Measurements from ENCODE around the gene SIK2. TPM values are rescaled to one million over a fixed set of nuclear protein-coding genes. Genes with fewer than 3 reads are reported as not detected.

The SIK2 gene
- total RNA-seq, 2 experiments from 2014 or later, result 8.9 to 10.2 TPM

- H3K27ac Mint-ChIP-seq, result no peak overlapping the region
- DNase-seq (no peak), ATAC-seq (no peak)
- ChIA-PET CTCF (no interaction called here), POLR2A (interaction anchor here (0.5 kb wide), 1 partner anchor 218 kb away, joined by 3 read pairs; no protein-coding TSS in a partner anchor)
- no peak overlapping the region for H3K4me3 Mint-ChIP-seq
- peaks cover 23% of the 10 kb centered on the region for H3K36me3 Mint-ChIP-seq (ENCODE audit: low read depth)
- H3K27me3 Mint-ChIP-seq (ENCODE audit: low read depth), result no peaks in the 10 kb centered on the region
- no peaks in the 10 kb centered on the region for H3K4me1 Mint-ChIP-seq (ENCODE audit: low read depth)
- H3K9me3 Mint-ChIP-seq (ENCODE audit: insufficient read depth), result no peaks in the 10 kb centered on the region
Measured at GRCh38 chr11:111736621-111737443, 134.6 kb downstream of the SIK2 start.

- H3K9me3 Mint-ChIP-seq (ENCODE audit: insufficient read depth), result no peaks in the 10 kb centered on the region
- DNase-seq (no peak), ATAC-seq (no peak)
- no peak overlapping the region for H3K27ac Mint-ChIP-seq
- no peaks in the 10 kb centered on the region for H3K27me3 Mint-ChIP-seq (ENCODE audit: low read depth)
- POLR2A ChIA-PET, result interaction anchor here (0.5 to 0.9 kb wide), 2 partner anchors 10 to 219 kb away, joined by 3 read pairs; no protein-coding TSS in a partner anchor
- CTCF ChIA-PET, result interaction anchor here (1.3 kb wide), 1 partner anchor 133 kb away, joined by 4 read pairs; no protein-coding TSS in a partner anchor
- H3K4me1 Mint-ChIP-seq (ENCODE audit: low read depth), result no peaks in the 10 kb centered on the region
- H3K4me3 Mint-ChIP-seq, result no peak overlapping the region
- peaks cover 29% of the 10 kb centered on the region for H3K36me3 Mint-ChIP-seq (ENCODE audit: low read depth)
Measured at GRCh38 chr11:111737444-111738210, 135.4 kb downstream of the SIK2 start.

GRCh38 chr11:111739299-111739698 is 137.1 kb downstream of the SIK2 start:
- DNase-seq, result no peak
- H3K9me3 Mint-ChIP-seq (ENCODE audit: insufficient read depth), result no peaks in the 10 kb centered on the region
- no peak overlapping the region for H3K4me3 Mint-ChIP-seq
- H3K27ac Mint-ChIP-seq, result no peak overlapping the region
- POLR2A ChIA-PET, result no interaction called here
- CTCF ChIA-PET, result no interaction called here
- H3K27me3 Mint-ChIP-seq (ENCODE audit: low read depth), result no peaks in the 10 kb centered on the region
- peaks cover 41% of the 10 kb centered on the region for H3K36me3 Mint-ChIP-seq (ENCODE audit: low read depth)
- no peaks in the 10 kb centered on the region for H3K4me1 Mint-ChIP-seq (ENCODE audit: low read depth)
- ATAC-seq, result no peak

GRCh38 chr11:111741751-111742150 is 139.5 kb downstream of the SIK2 start:
- H3K27ac Mint-ChIP-seq, result no peak overlapping the region
- DNase-seq (no peak), ATAC-seq (no peak)
- no peak overlapping the region for H3K4me3 Mint-ChIP-seq
- H3K27me3 Mint-ChIP-seq (ENCODE audit: low read depth), result no peaks in the 10 kb centered on the region
- H3K4me1 Mint-ChIP-seq (ENCODE audit: low read depth), result no peaks in the 10 kb centered on the region
- POLR2A ChIA-PET, result no interaction called here
- no peaks in the 10 kb centered on the region for H3K9me3 Mint-ChIP-seq (ENCODE audit: insufficient read depth)
- peaks cover 59% of the 10 kb centered on the region for H3K36me3 Mint-ChIP-seq (ENCODE audit: low read depth)
- CTCF ChIA-PET, result interaction anchor here (1.5 to 1.9 kb wide), 2 partner anchors 23 to 100 kb away, joined by 4 read pairs; partner anchors contain the start of gene PPP2R1B

GRCh38 chr11:111743700-111744099 is 141.5 kb downstream of the SIK2 start:
- no peaks in the 10 kb centered on the region for H3K27me3 Mint-ChIP-seq (ENCODE audit: low read depth)
- peaks cover 69% of the 10 kb centered on the region for H3K36me3 Mint-ChIP-seq (ENCODE audit: low read depth)
- DNase-seq (no peak), ATAC-seq (no peak)
- CTCF ChIA-PET, result no interaction called here
- peak overlapping the region; percentile 35 for H3K27ac Mint-ChIP-seq
- POLR2A ChIA-PET, result no interaction called here
- H3K4me1 Mint-ChIP-seq (ENCODE audit: low read depth), result no peaks in the 10 kb centered on the region
- no peaks in the 10 kb centered on the region for H3K9me3 Mint-ChIP-seq (ENCODE audit: insufficient read depth)
- H3K4me3 Mint-ChIP-seq, result no peak overlapping the region

DNA sequence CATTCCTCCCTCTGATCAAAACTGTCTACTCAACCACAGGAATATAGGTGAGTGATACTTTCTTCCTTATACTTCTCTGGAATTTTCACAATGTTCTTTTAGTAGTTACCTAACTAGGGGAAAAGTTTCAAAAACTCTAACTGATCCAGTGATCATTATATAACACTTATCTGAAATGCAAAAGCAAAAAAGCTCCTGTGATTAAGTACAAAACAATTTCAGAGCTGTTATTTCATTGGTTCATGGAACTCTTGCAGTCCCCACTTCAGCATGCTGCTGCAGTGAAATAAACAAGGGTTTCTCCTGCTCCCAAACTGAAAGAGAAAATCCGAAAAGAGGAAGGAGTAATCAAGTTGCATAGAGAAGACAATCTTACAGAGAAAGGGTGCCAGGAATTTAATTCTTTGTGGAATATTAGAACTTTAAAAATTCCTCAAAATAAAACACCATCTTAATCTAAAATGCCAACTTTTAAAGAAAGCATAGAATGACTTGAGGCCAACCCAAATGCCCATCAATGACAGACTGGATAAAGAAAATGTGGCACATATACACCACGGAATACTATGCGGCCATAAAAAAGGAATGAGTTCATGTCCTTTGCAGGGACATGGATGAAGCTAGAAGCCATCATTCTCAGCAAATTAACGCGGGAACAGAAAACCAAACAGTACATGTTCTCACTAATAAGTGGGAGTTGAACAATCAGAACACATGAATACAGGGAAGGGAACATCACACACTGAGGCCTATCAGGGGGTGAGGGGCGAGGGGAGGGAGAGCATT is 143.7 kb downstream of the SIK2 start:
- POLR2A ChIA-PET, result no interaction called here
- no peaks in the 10 kb centered on the region for H3K4me1 Mint-ChIP-seq (ENCODE audit: low read depth)
- H3K4me3 Mint-ChIP-seq, result no peak overlapping the region
- CTCF ChIA-PET, result no interaction called here
- H3K27ac Mint-ChIP-seq, result no peak overlapping the region
- H3K27me3 Mint-ChIP-seq (ENCODE audit: low read depth), result no peaks in the 10 kb centered on the region
- H3K9me3 Mint-ChIP-seq (ENCODE audit: insufficient read depth), result no peaks in the 10 kb centered on the region
- DNase-seq (no peak), ATAC-seq (no peak)
- peaks cover 74% of the 10 kb centered on the region for H3K36me3 Mint-ChIP-seq (ENCODE audit: low read depth)

- no peak overlapping the region for H3K27ac Mint-ChIP-seq
- CTCF ChIA-PET, result no interaction called here
- H3K4me3 Mint-ChIP-seq, result no peak overlapping the region
- no peak for ATAC-seq
- peaks cover 70% of the 10 kb centered on the region for H3K36me3 Mint-ChIP-seq (ENCODE audit: low read depth)
- no peak for DNase-seq
- H3K27me3 Mint-ChIP-seq (ENCODE audit: low read depth), result no peaks in the 10 kb centered on the region
- POLR2A ChIA-PET, result no interaction called here
- H3K4me1 Mint-ChIP-seq (ENCODE audit: low read depth), result no peaks in the 10 kb centered on the region
- no peaks in the 10 kb centered on the region for H3K9me3 Mint-ChIP-seq (ENCODE audit: insufficient read depth)
Measured at GRCh38 chr11:111748035-111748804, 146.0 kb downstream of the SIK2 start.

- no peak overlapping the region for H3K27ac Mint-ChIP-seq
- peaks cover 69% of the 10 kb centered on the region for H3K36me3 Mint-ChIP-seq (ENCODE audit: low read depth)
- POLR2A ChIA-PET, result no interaction called here
- ATAC-seq, result no peak
- H3K27me3 Mint-ChIP-seq (ENCODE audit: low read depth), result no peaks in the 10 kb centered on the region
- H3K4me1 Mint-ChIP-seq (ENCODE audit: low read depth), result no peaks in the 10 kb centered on the region
- DNase-seq, result no peak
- H3K4me3 Mint-ChIP-seq, result no peak overlapping the region
- H3K9me3 Mint-ChIP-seq (ENCODE audit: insufficient read depth), result no peaks in the 10 kb centered on the region
- CTCF ChIA-PET, result no interaction called here
Measured at GRCh38 chr11:111749646-111750045, 147.4 kb downstream of the SIK2 start.

- POLR2A ChIA-PET, result no interaction called here
- H3K27ac Mint-ChIP-seq, result no peak overlapping the region
- no peaks in the 10 kb centered on the region for H3K9me3 Mint-ChIP-seq (ENCODE audit: insufficient read depth)
- CTCF ChIA-PET, result interaction anchor here (1.0 kb wide), 1 partner anchor 152 kb away, joined by 4 read pairs; no protein-coding TSS in a partner anchor
- no peak for DNase-seq
- ATAC-seq, result no peak
- no peak overlapping the region for H3K4me3 Mint-ChIP-seq
- H3K27me3 Mint-ChIP-seq (ENCODE audit: low read depth), result no peaks in the 10 kb centered on the region
- peaks cover 61% of the 10 kb centered on the region for H3K36me3 Mint-ChIP-seq (ENCODE audit: low read depth)
- no peaks in the 10 kb centered on the region for H3K4me1 Mint-ChIP-seq (ENCODE audit: low read depth)
Measured at GRCh38 chr11:111756097-111756496, 153.8 kb downstream of the SIK2 start.

GRCh38 chr11:111759376-111759775 is 157.1 kb downstream of the SIK2 start:
- Mint-ChIP-seq H3K27ac (no peak overlapping the region), H3K9me3 (ENCODE audit: insufficient read depth) (no peaks in the 10 kb centered on the region), H3K36me3 (ENCODE audit: low read depth) (peaks cover 64% of the 10 kb centered on the region), H3K4me3 (no peak overlapping the region), H3K27me3 (ENCODE audit: low read depth) (no peaks in the 10 kb centered on the region), H3K4me1 (ENCODE audit: low read depth) (peaks cover 10% of the 10 kb centered on the region)
- ATAC-seq (no peak), DNase-seq (no peak)
- ChIA-PET POLR2A (no interaction called here), CTCF (interaction anchor here (1.2 to 11.5 kb wide), 3 partner anchors 18 to 304 kb away, joined by 3 to 118 read pairs (median 3); no protein-coding TSS in a partner anchor)

GRCh38 chr11:111759778-111760407 is 157.6 kb downstream of the SIK2 start:
- H3K9me3 Mint-ChIP-seq (ENCODE audit: insufficient read depth), result no peaks in the 10 kb centered on the region
- ATAC-seq, result no peak
- CTCF ChIA-PET, result interaction anchor here (0.8 to 11.5 kb wide), 5 partner anchors 18 to 305 kb away, joined by 3 to 118 read pairs (median 3); no protein-coding TSS in a partner anchor
- POLR2A ChIA-PET, result no interaction called here
- no peak for DNase-seq
- peaks cover 15% of the 10 kb centered on the region for H3K4me1 Mint-ChIP-seq (ENCODE audit: low read depth)
- no peak overlapping the region for H3K4me3 Mint-ChIP-seq
- no peak overlapping the region for H3K27ac Mint-ChIP-seq
- H3K27me3 Mint-ChIP-seq (ENCODE audit: low read depth), result no peaks in the 10 kb centered on the region
- H3K36me3 Mint-ChIP-seq (ENCODE audit: low read depth), result peaks cover 68% of the 10 kb centered on the region
